Breast epithelium (tissue), 4 donors: Measurements from ENCODE around the gene SLC12A4. TPM values are rescaled to one million over a fixed set of nuclear protein-coding genes. Genes with fewer than 3 reads are reported as not detected.

ENCODE experiments used
- DNase-seq, 2 donors: peaks; one replicate each; pipeline ENCODE4 v3.0.0-alpha.2; 2019; ENCODE audit warnings: low spot score in 2 of 2
- H3K27ac ChIP-seq, 2 donors: fragments of 200-600 bp; sonication (generic) in 1 of 2; one replicate each; pipeline ENCODE4 v1.5.1; 2016 to 2019; ENCODE audit warnings: mild to moderate bottlenecking in 1 of 2
- H3K27me3 ChIP-seq, 2 donors: fragments of 200-600 bp; sonication (generic) in 1 of 2; one replicate each; pipeline versions ENCODE4 v1.5.1 to v1.6.0; 2017 to 2019; ENCODE audit warnings: control low read depth in 1 of 2, mild to moderate bottlenecking in 1 of 2
- H3K36me3 ChIP-seq: fragments of 200-600 bp; one replicate; pipeline ENCODE4 v1.5.1; 2019
- H3K4me1 ChIP-seq, 2 donors: fragments of 200-600 bp; sonication (generic); one replicate each; pipeline ENCODE4 v1.5.1; 2016 to 2019; ENCODE audit warnings: control low read depth in 1 of 2
- H3K4me3 ChIP-seq, 3 donors: fragments of 200-600 bp; sonication (generic); 1 replicate in 2 of 3; 2 replicates in 1 of 3; pipeline ENCODE4 v1.5.1; 2016 to 2019; ENCODE audit warnings: mild to moderate bottlenecking in 3 of 3, moderate library complexity in 2 of 3
- H3K9me3 ChIP-seq, 2 donors: fragments of 200-600 bp; sonication (generic) in 1 of 2; one replicate each; pipeline ENCODE4 v1.5.1; 2016 to 2019; ENCODE audit warnings: control low read depth in 1 of 2
- POLR2A ChIP-seq: fragments of 450-650 bp; IDR thresholded peaks from one replicate; pipeline ENCODE4 v1.6.1; 2016; ENCODE audit warnings: antibody characterized with exemption, mild to moderate bottlenecking, moderate library complexity
- POLR2AphosphoS5 ChIP-seq, 3 donors: sonication (generic); formaldehyde crosslinking; IDR thresholded peaks; one replicate each; pipeline ENCODE4 v1.6.1; 2017; ENCODE audit warnings: antibody characterized with exemption in 3 of 3
- intact Hi-C: fragments of 100-400 bp; cut with DNase I; formaldehyde crosslinking; loops from one replicate; pipeline ENCODE4 v1.15.1; 2023; ENCODE audit warnings: low total_unique reads
- total RNA-seq, 3 donors: library from RNA; depleted of rRNA; stranded (reverse); fragments of >200 nt; gene quantifications; one replicate each; pipeline ENCODE4 v1.1.0, GENCODE V29; 2016
- TF ChIP-seq, protein P1 (sequence below), 3 donors: fragments of 450-650 bp; IDR thresholded peaks; one replicate each; pipeline ENCODE4 v1.5.1; 2016 to 2017; ENCODE audit warnings: antibody characterized with exemption in 3 of 3, mild to moderate bottlenecking in 3 of 3, moderate library complexity in 3 of 3

Gene SLC12A4
- total RNA-seq, 3 donors from 2014 or later, result 32.1 to 64.9 (median 53.6) TPM

DNA sequence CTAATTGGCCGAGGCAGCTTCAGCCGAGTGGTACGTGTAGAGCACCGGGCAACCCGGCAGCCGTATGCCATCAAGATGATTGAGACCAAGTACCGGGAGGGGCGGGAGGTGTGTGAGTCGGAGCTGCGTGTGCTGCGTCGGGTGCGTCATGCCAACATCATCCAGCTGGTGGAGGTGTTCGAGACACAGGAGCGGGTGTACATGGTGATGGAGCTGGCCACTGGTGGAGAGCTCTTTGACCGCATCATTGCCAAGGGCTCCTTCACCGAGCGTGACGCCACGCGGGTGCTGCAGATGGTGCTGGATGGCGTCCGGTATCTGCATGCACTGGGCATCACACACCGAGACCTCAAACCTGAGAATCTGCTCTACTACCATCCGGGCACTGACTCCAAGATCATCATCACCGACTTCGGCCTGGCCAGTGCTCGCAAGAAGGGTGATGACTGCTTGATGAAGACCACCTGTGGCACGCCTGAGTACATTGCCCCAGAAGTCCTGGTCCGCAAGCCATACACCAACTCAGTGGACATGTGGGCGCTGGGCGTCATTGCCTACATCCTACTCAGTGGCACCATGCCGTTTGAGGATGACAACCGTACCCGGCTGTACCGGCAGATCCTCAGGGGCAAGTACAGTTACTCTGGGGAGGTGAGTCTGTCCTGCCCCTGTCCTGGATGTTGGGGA lies 59.2 kb downstream of the SLC12A4 start:
- Histone ChIP-seq H3K27me3 (no peaks in the 10 kb centered on the region), H3K36me3 (no peaks in the 10 kb centered on the region), H3K4me3 (no peak overlapping the region), H3K9me3 (no peaks in the 10 kb centered on the region), H3K27ac (no peak overlapping the region), H3K4me1 (no peaks in the 10 kb centered on the region)
- TF ChIP-seq POLR2AphosphoS5 (IDR thresholded peaks at IDR 0.05) (no peak), POLR2A (no peak)
- TF ChIP-seq, protein P1, sequence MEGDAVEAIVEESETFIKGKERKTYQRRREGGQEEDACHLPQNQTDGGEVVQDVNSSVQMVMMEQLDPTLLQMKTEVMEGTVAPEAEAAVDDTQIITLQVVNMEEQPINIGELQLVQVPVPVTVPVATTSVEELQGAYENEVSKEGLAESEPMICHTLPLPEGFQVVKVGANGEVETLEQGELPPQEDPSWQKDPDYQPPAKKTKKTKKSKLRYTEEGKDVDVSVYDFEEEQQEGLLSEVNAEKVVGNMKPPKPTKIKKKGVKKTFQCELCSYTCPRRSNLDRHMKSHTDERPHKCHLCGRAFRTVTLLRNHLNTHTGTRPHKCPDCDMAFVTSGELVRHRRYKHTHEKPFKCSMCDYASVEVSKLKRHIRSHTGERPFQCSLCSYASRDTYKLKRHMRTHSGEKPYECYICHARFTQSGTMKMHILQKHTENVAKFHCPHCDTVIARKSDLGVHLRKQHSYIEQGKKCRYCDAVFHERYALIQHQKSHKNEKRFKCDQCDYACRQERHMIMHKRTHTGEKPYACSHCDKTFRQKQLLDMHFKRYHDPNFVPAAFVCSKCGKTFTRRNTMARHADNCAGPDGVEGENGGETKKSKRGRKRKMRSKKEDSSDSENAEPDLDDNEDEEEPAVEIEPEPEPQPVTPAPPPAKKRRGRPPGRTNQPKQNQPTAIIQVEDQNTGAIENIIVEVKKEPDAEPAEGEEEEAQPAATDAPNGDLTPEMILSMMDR (IDR thresholded peaks at IDR 0.05), result no peak
- intact Hi-C loops, result no loop called here
- no peak for DNase-seq

DNA sequence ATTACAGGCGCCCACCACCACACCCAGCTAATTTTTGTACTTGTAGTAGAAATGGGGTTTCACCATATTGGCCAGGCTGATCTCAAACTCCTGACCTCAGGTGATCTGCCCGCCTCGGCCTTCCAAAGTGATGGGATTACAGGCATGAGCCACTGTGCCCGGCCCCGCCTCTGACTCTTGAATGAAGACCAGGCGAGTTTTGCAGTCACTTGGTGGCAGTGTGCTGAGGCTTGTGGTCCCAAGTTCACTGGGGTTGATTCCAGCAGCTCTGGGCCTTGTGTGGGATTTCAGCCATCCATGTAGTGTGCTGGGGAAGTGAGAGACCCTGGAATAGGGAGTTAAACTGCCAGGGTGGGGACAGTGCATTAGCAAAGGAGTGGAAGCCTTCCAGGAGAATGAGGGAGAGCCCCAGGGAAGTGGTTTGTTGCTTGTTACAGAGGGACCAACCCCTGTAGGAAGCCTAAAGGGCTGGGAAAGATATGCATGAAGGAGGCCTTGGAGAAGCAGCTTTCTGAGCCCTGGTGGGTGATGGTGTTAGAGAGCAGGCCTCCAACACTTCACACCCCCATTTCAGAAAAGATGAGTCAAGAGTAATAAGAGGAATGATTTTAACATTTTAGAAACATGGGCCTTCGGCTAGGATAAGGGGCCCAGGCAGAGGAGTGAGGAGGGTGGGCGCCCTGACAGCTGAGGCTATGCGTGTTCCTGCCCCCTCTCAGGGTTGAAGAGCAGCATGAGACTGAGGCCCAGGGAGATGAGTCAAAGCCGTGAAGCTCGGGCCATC lies 60.8 kb downstream of the SLC12A4 start:
- no peak overlapping the region for H3K4me3 ChIP-seq
- H3K9me3 ChIP-seq, result no peaks in the 10 kb centered on the region
- TF ChIP-seq POLR2A, result no peak
- TF ChIP-seq, protein P1 (IDR thresholded peaks at IDR 0.05), result no peak
- TF ChIP-seq POLR2AphosphoS5 (IDR thresholded peaks at IDR 0.05), result no peak
- no peaks in the 10 kb centered on the region for H3K4me1 ChIP-seq
- no peak for DNase-seq
- no peaks in the 10 kb centered on the region for H3K36me3 ChIP-seq
- no peak overlapping the region for H3K27ac ChIP-seq
- no peaks in the 10 kb centered on the region for H3K27me3 ChIP-seq
- intact Hi-C loops, result no loop called here

DNA sequence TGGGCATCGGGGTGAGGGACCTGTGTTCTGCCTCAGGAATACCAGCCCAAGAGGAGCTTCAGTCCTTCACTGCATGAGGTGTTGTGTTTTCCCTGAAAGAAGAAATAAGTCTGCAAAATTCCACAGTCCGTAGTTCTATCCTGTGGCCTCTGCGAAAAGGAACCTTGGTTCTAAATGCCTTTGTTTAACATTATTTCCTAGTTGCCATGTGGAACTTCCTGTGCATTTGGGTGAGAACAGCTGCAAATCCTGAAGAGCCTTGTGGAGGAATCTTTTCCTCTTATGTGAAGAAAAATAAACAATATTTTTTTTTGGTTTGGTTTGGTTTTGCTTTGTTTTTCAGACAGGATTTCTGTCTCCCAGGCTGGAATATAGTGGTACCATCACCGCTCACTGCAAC lies 65.6 kb downstream of the SLC12A4 start:
- H3K27me3 ChIP-seq, result no peaks in the 10 kb centered on the region
- H3K27ac ChIP-seq, result no peak overlapping the region
- no peaks in the 10 kb centered on the region for H3K36me3 ChIP-seq
- intact Hi-C loops, result no loop called here
- H3K4me3 ChIP-seq, result no peak overlapping the region
- no peak for TF ChIP-seq POLR2AphosphoS5 (IDR thresholded peaks at IDR 0.05)
- TF ChIP-seq, protein P1 (IDR thresholded peaks at IDR 0.05), result no peak
- TF ChIP-seq POLR2A, result no peak
- H3K4me1 ChIP-seq, result no peaks in the 10 kb centered on the region
- no peak for DNase-seq
- H3K9me3 ChIP-seq, result no peaks in the 10 kb centered on the region

DNA sequence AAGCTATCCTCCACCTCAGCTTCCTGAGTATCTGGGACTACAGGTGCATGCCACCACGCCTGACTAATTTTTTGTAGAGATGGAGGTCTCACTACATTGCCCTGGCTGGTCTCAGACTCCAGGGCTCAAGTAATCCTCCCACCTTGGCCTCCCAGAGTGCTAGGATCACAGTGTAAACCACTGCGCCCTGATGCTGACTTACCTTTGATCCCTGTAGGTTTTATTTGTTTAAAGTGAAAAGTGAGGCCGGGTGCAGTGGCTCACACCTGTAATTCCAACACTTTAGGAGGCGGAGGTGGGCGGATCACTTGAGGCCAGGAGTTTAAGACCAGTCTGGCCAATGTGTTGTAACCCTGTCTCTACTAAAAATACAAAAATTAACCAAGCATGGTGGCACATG lies 66.7 kb downstream of the SLC12A4 start:
- no peaks in the 10 kb centered on the region for H3K27me3 ChIP-seq
- no peaks in the 10 kb centered on the region for H3K9me3 ChIP-seq
- H3K4me3 ChIP-seq, result no peak overlapping the region
- no peak overlapping the region for H3K27ac ChIP-seq
- TF ChIP-seq POLR2AphosphoS5 (IDR thresholded peaks at IDR 0.05) (no peak), POLR2A (no peak)
- TF ChIP-seq, protein P1 (IDR thresholded peaks at IDR 0.05), result no peak
- intact Hi-C loops, result no loop called here
- DNase-seq, result no peak
- H3K36me3 ChIP-seq, result no peaks in the 10 kb centered on the region
- H3K4me1 ChIP-seq, result no peaks in the 10 kb centered on the region

DNA sequence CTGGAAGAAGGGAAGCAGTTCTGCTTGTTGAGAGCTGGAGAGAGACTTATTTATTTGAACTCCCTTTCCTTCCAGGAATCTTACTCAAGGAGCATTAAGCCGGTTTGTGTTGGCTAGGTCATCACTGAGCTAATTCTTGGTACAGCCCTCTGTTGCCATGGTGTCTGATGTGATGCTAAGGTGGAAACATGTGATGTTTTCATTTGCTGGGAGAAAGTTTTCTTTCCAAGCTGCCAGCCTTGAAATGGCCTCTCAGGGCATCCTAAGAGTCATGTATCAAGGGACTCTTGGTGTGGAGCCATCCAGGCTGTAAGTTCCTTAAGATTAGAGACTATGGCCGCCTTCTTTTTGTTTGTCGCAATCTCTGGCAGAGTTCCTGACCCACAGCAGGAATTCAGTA lies 71.2 kb downstream of the SLC12A4 start:
- Histone ChIP-seq H3K4me3 (no peak overlapping the region), H3K9me3 (no peaks in the 10 kb centered on the region), H3K27ac (peak overlapping the region; percentile 48 to 66), H3K27me3 (no peaks in the 10 kb centered on the region), H3K36me3 (no peaks in the 10 kb centered on the region), H3K4me1 (peaks cover 0 to 8% of the 10 kb centered on the region in 2 donors)
- peak in 1 of 2 donors; percentile 33 for DNase-seq
- TF ChIP-seq POLR2AphosphoS5 (IDR thresholded peaks at IDR 0.05) (no peak), POLR2A (no peak)
- TF ChIP-seq, protein P1 (IDR thresholded peaks at IDR 0.05), result no peak
- intact Hi-C loops, result no loop called here
